Fibroblast of mammary gland (primary cell): ENCODE results near the gene GMDS.

ENCODE experiments used
- DNase-seq: peaks from one replicate; pipeline ENCODE4 v3.0.0-alpha.2; 2010; ENCODE audit warnings: low read depth
- H3K4me3 ChIP-seq: 2 replicates; pipeline ENCODE4 v1.5.1; 2011; ENCODE audit warnings: low read depth, mild to moderate bottlenecking, low read length, moderate library complexity; ENCODE audit not compliant: control insufficient read depth
- CTCF ChIP-seq: conservative IDR thresholded peaks from 2 replicates; pipeline ENCODE4 v1.5.1; 2011; ENCODE audit warnings: low read depth, low read length, inconsistent platforms; ENCODE audit not compliant: control insufficient read depth, insufficient read depth

The GMDS gene

DNA sequence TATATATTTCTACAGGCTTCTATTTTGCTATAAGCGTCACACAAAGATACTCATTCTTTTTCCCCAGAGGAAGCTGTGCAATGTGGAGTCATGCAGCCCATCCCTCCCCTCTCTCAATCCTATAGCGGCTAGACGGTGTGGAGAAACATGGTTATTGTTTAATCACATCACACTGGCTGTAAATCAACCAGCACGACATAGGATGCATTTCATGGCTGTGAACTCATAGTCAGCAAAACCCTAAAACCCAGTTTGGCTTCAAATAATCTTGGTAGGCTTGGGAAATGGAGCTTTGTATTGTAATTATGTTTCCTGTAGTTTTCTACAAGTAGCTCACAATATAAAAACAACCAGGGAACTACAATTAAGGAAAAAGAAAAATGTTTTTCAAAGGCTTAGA lies 618.9 kb downstream of the GMDS start:
- H3K4me3 ChIP-seq = no peak overlapping the region
- no peak for TF ChIP-seq CTCF
- DNase-seq = no peak

DNA sequence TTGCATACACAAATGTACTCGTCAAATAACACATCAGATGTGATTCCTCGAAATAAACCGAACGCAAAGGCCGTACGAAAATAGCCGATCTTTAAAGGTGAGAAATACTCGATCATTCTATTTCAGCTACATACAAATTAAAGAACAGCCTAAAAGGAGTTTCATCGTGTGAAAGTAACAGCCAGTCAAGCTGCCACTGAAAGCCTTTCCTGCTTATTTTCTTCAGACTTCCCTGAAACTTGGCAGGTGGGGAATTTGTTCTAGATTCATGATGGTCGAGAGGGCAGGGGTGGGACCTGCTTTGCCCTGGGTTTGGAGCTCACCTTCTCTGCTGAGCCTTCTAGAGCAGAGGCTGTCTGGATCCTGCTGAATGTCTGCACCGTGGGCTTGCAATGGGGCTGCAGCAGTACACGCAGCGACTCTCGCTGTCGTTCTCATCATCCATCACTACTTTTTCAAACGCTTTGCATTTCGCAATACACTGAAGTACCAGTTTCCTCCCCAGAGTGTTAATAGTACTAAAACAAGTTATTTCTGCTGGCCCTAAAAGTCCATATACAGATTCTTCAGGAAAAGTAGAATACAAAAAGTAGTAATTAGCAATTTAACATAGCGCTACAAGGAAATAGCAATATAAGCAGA lies 619.5 kb downstream of the GMDS start:
- TF ChIP-seq CTCF = no peak
- no peak overlapping the region for H3K4me3 ChIP-seq

DNA sequence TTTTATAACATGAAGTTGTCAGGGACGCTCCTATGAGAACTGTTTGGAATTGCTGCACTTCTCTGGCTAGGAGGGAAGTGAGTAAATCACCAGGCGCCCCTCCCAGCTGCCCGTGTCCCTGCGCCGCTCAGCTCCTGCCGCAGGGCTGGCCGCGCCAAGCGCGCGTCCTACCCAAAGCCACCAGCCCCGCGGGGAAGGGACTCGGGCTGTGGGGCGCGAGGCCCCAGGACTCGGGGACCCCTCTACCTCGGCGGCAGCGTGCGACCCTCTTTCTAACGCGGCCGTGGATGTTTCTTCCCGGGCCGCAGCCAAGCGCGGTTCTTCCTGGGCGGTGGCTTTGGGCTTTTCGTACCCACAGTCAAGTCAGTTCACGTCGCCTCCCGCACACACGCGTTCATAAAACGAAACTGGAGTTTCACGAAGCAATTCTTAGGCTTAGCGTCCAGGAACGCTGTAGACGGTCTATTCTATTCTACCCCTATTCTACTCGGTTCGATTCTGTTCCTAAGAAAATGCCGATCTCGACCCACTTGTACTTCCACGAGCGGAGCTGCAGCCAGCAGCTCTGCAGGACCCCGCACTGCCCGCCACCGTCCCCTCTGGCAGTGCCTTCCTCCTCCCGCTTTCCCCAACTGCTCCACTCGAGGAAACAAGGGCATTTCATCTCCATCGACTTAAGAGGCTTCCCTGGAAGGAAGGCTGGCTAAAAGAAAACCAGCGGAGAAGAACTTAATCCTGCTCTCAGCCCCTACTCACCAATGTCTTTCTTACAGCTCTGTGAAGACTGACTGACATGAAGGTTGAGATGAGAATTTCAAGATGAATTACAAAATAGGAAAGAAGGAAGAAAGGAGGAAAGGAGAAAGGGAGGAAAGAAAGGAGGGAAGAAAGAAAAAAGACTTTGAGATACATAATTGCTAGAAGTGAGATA lies 620.3 kb downstream of the GMDS start:
- H3K4me3 ChIP-seq = peak overlapping the region; percentile 56
- DNase-seq = no peak

More for the DNA sequence above, 619.5 kb downstream of the GMDS start:
- DNase-seq = no peak

GRCh38 chr6:1624058-1624850 lies 621.2 kb downstream of the GMDS start:
- DNase-seq = no peak
- no peak for TF ChIP-seq CTCF
- H3K4me3 ChIP-seq = peak overlapping the region; percentile 56

More for the DNA sequence above, 620.3 kb downstream of the GMDS start:
- TF ChIP-seq CTCF = no peak

- no peak overlapping the region for H3K4me3 ChIP-seq
- TF ChIP-seq CTCF = no peak
- no peak for DNase-seq
These were observed 621.7 kb downstream of the GMDS start for GRCh38 chr6:1623769-1624057.

DNA sequence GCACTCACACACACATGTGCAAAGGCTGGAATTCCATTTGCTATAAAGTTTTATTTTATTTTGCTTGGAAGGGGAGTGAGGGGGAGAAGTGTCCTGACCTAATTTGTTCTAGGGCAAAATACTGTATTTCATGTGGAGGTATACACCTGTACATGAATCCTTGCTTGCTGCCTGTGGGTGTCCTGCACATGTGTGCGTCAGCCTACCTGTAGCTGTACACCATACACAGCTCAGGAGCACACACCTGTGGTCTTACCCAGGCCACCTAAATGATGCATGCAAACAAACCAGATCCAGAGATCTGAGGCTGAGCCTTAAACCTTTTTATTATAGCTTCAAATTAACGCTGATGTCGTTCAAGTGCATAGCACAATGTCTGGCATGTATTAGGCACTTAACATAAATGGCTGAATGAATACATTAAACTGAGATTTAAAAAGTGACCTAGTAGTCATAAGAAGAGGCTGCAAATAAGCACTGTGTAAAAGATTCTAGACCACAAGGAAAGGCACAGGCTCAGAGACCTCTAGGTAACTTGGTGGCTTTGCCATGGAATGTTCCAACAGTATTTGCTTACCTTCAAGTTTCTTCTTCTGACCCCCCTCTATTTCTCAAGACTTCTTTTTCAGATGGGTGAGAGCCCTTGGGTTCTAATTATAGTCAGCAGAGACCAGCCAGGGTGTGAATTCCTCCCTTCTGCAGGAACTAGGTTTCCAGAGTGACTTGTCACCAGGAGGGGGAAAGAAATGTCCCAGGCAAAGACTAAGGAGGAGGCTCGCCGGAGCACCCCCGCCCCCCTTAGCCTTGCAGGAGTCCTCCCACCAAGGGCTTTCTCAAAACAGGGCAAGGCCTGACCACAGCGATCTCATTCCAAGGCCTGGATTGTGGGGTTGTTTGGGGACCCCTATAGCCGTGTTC lies 622.3 kb downstream of the GMDS start:
- no peak for DNase-seq
- H3K4me3 ChIP-seq = no peak overlapping the region
- no peak for TF ChIP-seq CTCF
